NCI-H82 (cell line): ENCODE measurements around the gene MAP3K2.
"Not testable (repeated sequence)": the region's sequence is repeated elsewhere in the genome, so short reads cannot be mapped to it uniquely, and the experiment has no call there.

Experiments
- DNase-seq: peaks from one replicate; lab custom pipeline; 2025; lab: John Stamatoyannopoulos, UW

The MAP3K2 gene

DNA sequence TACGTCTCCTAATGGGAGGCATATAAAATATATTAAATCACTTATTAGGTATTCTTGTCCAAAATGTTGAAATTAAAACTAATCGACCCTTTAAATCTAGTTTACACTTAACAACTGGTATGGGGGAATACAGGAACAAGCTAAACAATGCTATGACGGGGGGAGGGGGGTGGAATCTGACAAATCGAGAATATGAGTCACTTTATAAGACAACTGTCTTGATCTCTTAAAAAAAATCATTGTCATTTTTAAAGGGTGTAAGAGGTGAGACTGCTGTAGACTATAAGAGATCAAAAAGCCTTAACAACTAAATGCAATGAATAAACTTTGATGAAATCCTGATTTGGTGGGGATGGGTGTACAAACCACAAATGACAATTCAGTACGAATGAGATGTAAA, 6.0 kb downstream of the MAP3K2 start:
- DNase-seq = no peak

GRCh38 chr2:127379712-127380355, 7.9 kb downstream of the MAP3K2 start:
- no peak for DNase-seq

GRCh38 chr2:127378720-127379119, 9.1 kb downstream of the MAP3K2 start:
- no peak for DNase-seq

DNA sequence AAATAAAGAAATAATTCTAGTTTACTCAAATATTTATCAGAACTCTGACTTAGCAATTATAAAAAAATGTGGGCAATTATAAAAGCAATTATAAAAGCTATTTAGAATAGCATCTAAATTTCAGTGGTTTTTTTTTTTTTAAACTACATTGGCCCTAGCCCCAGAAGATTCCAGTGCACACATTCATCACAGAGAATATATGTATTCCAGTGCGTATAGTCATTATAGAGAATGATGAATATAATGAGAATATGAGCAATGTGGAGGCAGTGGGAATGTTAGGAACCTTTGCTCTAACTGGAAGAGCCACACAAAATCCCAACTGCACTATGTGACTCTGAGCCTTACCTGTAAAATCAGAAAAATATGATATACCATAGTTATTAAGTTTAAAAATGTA, 10.5 kb downstream of the MAP3K2 start:
- DNase-seq = no peak

- no peak for DNase-seq
Measured at GRCh38 chr2:127376257-127376656, 11.5 kb downstream of the MAP3K2 start.

DNA sequence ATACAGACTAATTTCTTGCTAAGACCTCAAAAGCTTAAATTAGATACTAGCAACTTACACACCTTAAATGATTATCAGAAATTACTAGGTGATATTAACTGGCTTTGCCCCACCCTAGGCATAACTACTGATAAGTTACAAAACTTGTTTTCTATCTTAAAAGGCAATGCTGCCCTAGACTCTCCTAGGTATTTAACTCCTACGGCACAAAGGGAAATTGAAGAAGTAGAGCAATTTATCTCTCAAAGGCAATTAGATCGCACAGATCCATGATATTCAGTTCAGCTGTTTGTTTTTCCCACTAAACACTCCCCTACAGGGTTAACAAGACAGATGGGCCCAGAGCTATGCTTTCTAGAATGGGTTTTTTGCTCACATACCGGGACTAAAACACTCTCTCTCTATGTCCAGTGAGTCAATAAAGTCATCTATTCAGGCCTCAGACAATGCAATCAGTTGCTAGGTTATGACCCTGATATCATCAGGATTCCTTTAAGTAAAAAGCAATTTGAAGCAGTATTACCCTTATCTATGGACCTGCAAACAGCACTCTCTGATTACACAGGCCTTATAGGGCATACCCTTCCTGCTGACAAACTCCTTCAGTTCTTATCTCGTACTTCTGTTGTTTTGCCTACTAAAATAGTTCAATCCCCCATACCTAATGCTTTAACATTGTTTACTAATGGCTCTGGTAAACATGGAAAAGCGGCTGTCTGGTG, 14.3 kb downstream of the MAP3K2 start:
- DNase-seq = no peak

GRCh38 chr2:127371037-127371436, 16.7 kb downstream of the MAP3K2 start:
- DNase-seq = no peak

GRCh38 chr2:127370010-127370409, 17.8 kb downstream of the MAP3K2 start:
- DNase-seq = no peak

DNA sequence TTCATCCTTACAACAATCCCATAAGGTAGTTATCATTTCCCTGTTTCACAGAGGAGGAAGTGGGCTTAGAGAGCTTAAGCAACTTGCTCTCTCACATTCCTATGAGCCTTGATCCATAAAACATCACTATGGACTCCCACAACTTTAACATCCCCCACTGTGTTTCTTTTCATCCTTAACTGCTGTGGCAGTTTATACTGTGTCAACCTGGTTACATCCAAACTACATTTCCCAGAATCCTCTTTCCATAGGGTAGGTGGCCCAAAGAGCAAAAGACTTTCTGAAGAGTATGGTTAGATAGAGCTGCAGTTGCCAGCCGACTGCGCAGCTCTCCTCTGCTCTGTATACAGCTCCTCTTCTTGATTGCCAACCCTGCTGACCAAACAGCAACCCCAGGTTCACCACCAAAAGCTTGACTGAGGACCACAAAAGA, 22.5 kb downstream of the MAP3K2 start:
- peak; percentile 13 for DNase-seq

DNA sequence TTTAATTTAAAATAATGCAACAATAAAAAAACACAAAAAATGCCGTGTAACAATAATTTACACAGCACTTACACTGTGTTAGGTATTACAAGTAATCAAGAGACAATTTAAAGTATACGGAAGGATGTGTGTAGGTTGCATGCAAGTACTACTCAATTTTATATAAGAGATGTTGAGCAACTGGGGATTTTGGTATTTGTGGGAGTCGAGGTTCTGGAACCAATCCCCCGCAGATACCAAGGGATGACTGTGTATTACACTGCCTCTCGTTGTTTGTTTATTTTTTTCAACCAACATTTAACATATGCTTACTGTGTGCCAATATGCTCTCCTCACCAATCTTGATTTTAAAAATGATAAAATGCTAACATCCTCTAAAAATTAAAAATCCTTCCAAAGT, 24.8 kb downstream of the MAP3K2 start:
- DNase-seq = no peak

DNA sequence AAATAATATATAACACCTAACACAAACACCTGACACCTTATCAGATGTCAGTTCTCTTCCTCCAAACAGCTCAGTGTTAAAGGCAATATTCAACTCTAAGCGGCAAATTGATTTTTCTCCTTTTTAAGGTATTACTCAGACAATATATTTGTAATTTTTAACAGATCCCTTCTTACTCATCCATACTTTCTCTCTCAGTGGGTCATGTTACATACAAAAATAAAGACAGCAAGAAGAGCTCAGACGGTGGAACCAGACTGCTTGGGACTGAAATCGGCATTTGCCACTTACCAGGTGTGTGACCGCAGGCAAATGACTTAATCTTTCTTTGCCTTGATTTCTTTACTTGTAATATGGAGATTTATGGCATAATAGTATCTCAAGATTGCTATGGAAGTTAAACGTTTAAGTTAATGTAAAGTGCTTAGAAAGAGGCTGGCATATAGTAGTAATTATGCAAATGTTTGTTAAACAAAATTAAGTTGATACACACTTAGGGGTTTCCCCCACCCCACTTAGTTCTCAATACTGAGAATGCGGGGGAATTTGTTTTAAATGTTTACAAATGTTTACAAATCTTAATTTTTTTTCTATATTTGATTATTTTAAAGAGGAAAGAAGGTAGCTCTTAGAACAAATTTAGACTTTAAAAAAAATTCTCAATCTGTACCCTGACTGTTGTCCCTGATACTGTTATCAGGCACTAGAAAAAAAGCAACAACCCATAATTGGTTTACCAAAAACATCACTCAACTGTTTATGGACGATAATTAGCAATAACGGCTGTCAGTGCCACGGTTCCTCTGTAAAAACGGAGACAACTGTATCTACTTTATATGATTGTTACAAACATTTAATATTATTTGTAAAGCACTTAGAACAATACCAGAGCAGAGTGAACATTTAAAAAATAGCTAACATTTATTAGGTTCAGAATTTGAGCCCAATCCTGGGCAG, 25.6 kb downstream of the MAP3K2 start:
- peak; percentile 22 for DNase-seq

GRCh38 chr2:127360242-127360641, 27.5 kb downstream of the MAP3K2 start:
- DNase-seq = no peak

GRCh38 chr2:127359520-127359919, 28.3 kb downstream of the MAP3K2 start:
- peak; percentile 23 for DNase-seq

DNA sequence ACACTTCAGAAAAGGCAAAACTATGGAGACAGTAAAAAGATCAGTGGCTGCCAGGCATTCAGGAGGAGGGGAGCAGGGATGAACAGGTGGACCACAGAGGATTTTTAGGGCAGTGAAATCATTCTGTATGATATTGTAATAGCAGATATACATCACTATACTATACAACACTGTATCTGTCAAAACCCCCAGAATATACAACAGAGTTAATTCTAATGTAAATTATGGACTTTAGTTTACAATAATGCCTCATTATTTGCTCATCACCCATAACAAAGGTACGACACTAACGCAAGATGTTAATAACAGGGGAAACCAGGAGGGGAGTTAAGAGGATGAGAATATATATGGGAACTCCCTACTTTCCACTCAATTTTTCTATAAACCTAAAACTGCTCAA, 28.8 kb downstream of the MAP3K2 start:
- no peak for DNase-seq

DNA sequence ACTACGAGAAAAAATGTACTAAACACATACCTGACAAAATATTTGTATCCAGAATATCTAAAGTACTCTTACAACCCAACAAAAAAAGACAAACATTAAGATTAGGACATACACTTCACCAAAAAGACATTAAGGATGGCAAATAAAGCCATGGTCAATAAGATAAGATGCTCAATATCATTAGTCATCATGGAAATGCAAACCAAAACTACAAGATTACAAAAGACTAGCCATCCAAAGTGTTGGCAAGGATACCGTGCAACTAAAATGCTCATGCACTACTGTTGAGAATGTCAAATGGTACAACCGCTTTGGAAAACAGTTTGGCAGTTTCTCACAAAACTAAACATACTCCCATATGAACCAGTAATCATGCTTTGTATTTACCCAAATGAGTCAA, 29.7 kb downstream of the MAP3K2 start:
- DNase-seq = no peak

GRCh38 chr2:127357591-127357990, 30.2 kb downstream of the MAP3K2 start:
- no peak for DNase-seq

DNA sequence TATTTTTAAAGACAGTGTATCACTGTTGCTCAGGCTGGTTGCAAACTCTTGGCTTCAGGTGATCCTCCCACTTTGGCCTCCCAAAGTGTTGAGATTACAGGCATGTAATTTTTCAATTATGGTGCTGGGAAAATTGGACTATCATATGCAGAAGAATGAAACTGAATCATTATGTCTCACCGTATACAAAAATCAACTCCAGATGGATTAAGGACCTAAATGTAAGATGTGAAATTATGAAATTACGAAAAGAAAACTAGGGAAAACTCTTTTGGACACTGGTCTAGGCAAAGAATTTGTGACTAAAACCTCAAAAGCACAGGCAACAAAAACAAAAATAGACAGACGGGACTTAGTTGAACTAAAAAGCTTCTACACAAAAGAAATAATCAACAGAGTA, 31.2 kb downstream of the MAP3K2 start:
- no peak for DNase-seq

DNA sequence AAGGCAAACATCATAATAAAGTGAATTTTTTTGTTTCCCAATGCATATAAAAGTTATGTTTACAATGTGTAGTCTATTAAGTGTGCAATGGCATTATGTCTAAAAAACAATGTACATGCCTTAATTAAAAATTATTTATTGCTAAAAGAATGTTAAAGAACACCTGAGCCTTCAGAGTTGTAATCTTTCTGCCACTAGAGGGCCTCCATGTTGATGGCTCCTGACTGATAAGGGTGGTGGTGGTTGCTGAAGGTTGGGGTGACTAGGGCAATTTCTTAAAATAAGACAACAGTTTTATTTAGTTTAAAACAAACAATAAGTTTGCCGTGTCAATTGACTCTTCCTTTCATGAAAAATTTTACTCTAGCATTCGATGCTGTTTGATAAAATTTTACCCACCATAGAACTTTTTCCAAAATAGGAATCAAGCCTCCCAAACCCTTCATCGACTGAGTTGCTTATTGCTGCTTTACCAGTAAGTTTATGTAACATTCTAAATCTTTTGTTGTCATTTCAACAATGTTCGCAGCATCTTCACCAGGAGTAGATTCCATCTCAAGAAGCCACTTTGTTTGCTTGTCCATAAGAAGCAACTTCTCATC, 32.3 kb downstream of the MAP3K2 start:
- peak; percentile 49 for DNase-seq

GRCh38 chr2:127353873-127354676, 33.7 kb downstream of the MAP3K2 start:
- not testable (repeated sequence) for DNase-seq

- DNase-seq = not testable (repeated sequence)
Measured at GRCh38 chr2:127353223-127353622, 34.6 kb downstream of the MAP3K2 start.

DNA sequence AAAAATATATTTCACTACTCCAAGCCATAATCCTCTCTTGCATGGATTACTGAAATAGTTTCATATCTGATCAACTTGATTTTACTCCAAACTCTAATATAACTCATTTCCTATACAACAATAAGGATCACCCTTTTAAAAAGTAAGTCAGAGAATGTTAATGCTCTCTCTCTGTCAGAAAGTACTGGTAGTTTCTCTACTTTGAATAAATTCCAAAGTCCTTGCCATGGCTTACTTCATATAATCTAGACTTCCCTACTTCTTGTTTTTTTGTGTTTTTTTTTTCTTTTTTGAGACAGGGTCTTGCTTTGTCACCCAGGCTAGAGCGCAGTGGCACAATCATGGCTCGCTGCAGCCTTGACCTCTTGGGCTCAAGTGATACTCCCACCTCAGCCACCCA, 36.2 kb downstream of the MAP3K2 start:
- no peak for DNase-seq
